RWPE2 (cell line): ENCODE data around the gene PRDM10.

ENCODE experiments used
- ATAC-seq: fragments of 200-7000 bp; cut with Tn5 transposase; 3 replicates; pipeline ENCODE4 v1.9.1; 2021; ENCODE audit warnings: low read depth
- DNase-seq: peaks from one replicate; pipeline ENCODE4 v3.0.0-alpha.2; 2020; ENCODE audit warnings: low spot score
- H3K27ac ChIP-seq: fragments of 450-650 bp; 2 replicates; pipeline ENCODE4 v1.5.1; 2017; ENCODE audit warnings: mild to moderate bottlenecking; ENCODE audit not compliant: poor library complexity, severe bottlenecking
- H3K27me3 ChIP-seq: fragments of 250-450 bp; sonication (Bioruptor Pico); 2 replicates; pipeline ENCODE4 v1.5.1; 2021; ENCODE audit warnings: mild to moderate bottlenecking, moderate library complexity; ENCODE audit not compliant: insufficient read depth, poor library complexity, severe bottlenecking
- H3K36me3 ChIP-seq: fragments of 250-450 bp; sonication (Bioruptor Pico); 2 replicates; pipeline ENCODE4 v1.5.1; 2020; ENCODE audit warnings: low read depth, mild to moderate bottlenecking, moderate library complexity
- H3K4me1 ChIP-seq: fragments of 250-450 bp; sonication (Bioruptor Pico); 2 replicates; pipeline ENCODE4 v1.5.1; 2021; ENCODE audit warnings: mild to moderate bottlenecking, moderate library complexity; ENCODE audit not compliant: insufficient read depth, poor library complexity, severe bottlenecking
- H3K4me3 ChIP-seq: fragments of 250-450 bp; sonication (Bioruptor Pico); 2 replicates; pipeline ENCODE4 v1.5.1; 2021; ENCODE audit warnings: mild to moderate bottlenecking, moderate library complexity; ENCODE audit not compliant: severe bottlenecking
- H3K9me3 ChIP-seq: fragments of 250-450 bp; sonication (Bioruptor Pico); 2 replicates; pipeline ENCODE4 v1.5.1; 2021; ENCODE audit warnings: mild to moderate bottlenecking, moderate library complexity; ENCODE audit not compliant: severe bottlenecking
- CTCF ChIP-seq: fragments of 450-650 bp; IDR thresholded peaks from one replicate; pipeline ENCODE4 v1.5.1; 2017; ENCODE audit warnings: mild to moderate bottlenecking, moderate library complexity; ENCODE audit not compliant: poor library complexity, severe bottlenecking

The PRDM10 gene

GRCh38 chr11:129998107-129998506 lies 4.5 kb downstream of the PRDM10 start:
- H3K4me1 ChIP-seq: peaks cover 9% of the 10 kb centered on the region
- no peak for ATAC-seq
- H3K27me3 ChIP-seq: no peaks in the 10 kb centered on the region
- peaks cover 13% of the 10 kb centered on the region for H3K36me3 ChIP-seq
- no peak for DNase-seq
- no peaks in the 10 kb centered on the region for H3K9me3 ChIP-seq
- no peak overlapping the region for H3K27ac ChIP-seq
- TF ChIP-seq CTCF: no peak
- no peak overlapping the region for H3K4me3 ChIP-seq

GRCh38 chr11:129997513-129997912 lies 5.1 kb downstream of the PRDM10 start:
- ATAC-seq: no peak
- no peak for TF ChIP-seq CTCF
- Histone ChIP-seq H3K4me1 (peaks cover 11% of the 10 kb centered on the region), H3K4me3 (no peak overlapping the region), H3K36me3 (peaks cover 13% of the 10 kb centered on the region), H3K27me3 (no peaks in the 10 kb centered on the region), H3K27ac (no peak overlapping the region), H3K9me3 (no peaks in the 10 kb centered on the region)
- DNase-seq: no peak

GRCh38 chr11:129996113-129996870 lies 6.3 kb downstream of the PRDM10 start:
- DNase-seq: no peak
- Histone ChIP-seq H3K27ac (no peak overlapping the region), H3K9me3 (no peaks in the 10 kb centered on the region), H3K36me3 (peaks cover 13% of the 10 kb centered on the region), H3K27me3 (no peaks in the 10 kb centered on the region), H3K4me1 (peaks cover 11% of the 10 kb centered on the region), H3K4me3 (no peak overlapping the region)
- no peak for ATAC-seq
- TF ChIP-seq CTCF: no peak

- TF ChIP-seq CTCF: no peak
- Histone ChIP-seq H3K27me3 (no peaks in the 10 kb centered on the region), H3K4me1 (peaks cover 2% of the 10 kb centered on the region), H3K4me3 (no peak overlapping the region), H3K27ac (no peak overlapping the region), H3K9me3 (no peaks in the 10 kb centered on the region), H3K36me3 (peaks cover 13% of the 10 kb centered on the region)
- no peak for ATAC-seq
- DNase-seq: no peak
These were observed 7.5 kb downstream of the PRDM10 start for GRCh38 chr11:129995163-129995562.

GRCh38 chr11:129992161-129992944 lies 10.3 kb downstream of the PRDM10 start:
- H3K4me1 ChIP-seq: peaks cover 2% of the 10 kb centered on the region
- no peak overlapping the region for H3K27ac ChIP-seq
- no peaks in the 10 kb centered on the region for H3K27me3 ChIP-seq
- H3K36me3 ChIP-seq: peaks cover 8% of the 10 kb centered on the region; the same call in 1 of the 2 replicates
- no peaks in the 10 kb centered on the region for H3K9me3 ChIP-seq
- no peak overlapping the region for H3K4me3 ChIP-seq
- no peak for DNase-seq
- TF ChIP-seq CTCF: peak; percentile 49
- peak; percentile 62; the same call in 1 of the 3 replicates for ATAC-seq
